GM21737 (cell line): ENCODE data around the gene MEPCE.
A peak's percentile ranks its signal among the peaks of the same experiment; 100 is the strongest.

Source experiments
- ATAC-seq: cut with Tn5 transposase; IDR thresholded peaks from one replicate; pipeline ENCODE4 v1.9.1; 2021; ENCODE audit warnings: mild to moderate bottlenecking, moderate library complexity; ENCODE audit not compliant: unreplicated experiment

Gene MEPCE

DNA sequence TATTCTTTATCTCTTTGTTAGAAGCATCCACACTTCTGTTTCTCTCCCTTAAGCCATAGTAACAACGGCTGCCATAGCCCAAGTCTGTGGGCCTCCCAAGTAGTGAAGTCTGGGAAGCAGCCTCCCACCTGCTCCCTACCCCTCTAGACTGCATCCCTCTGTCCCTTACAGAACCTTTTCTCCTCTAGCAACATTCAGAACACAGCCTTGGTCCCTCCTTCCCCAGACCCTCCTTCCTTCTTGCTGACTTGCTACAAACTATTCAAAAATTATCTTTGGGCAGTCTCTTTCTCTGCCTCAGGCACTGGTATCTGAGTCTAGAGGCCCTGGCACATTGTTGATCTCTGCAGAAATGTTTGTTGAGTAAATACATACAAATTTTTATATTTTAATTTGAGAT is 51.8 kb downstream of the MEPCE start:
- no peak for ATAC-seq

DNA sequence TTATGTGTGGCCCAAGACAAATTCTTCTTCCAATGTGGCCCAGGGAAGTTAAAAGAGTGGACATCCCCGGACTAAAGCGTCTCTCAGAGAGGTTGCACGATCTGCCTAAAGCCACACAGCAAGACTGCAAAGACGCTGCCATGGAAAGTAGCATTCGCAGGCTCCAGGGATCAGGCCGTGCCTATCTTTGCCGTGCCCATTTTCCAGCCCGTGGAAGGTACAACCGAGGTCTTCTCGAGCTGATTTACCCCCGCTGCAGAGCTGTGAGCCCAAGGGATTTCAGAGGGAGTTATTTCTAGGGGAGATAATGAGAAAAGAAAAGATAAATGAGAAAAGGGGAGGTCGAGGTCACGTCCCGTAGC is 53.1 kb downstream of the MEPCE start:
- ATAC-seq, result no peak

DNA sequence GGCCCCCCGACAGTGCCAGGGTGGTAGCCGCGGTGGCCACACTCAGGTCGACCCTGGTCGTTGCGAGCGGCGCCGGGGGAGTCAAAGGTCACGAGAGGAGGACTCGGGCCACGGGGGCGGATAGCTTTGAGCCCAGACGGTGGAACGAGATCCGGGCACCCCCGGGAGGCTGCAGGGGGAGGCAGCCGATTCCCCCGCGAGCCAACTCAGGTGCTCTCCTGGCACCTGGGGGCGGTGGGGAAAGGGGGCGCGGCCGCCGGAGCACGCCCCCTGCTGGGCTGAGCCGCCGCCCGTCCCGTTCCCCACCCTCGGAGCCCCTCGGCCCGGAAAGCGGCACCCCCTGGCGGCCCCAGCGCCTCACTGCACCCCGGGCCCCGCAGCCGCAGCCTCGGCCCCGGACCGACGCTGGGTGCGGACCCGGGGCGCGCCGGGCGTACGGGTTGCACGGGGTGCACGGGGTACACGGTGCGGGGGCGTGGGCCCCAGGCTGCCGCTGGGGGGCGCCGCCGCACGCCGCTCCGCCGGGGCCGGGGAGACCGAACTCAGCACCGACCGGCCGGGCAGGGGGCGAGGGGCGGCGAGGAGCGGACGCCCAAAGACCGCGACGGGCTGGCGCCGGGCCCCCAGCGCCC is 53.6 kb downstream of the MEPCE start:
- peak; percentile 53 for ATAC-seq
